GM13976 (cell line): ENCODE data around the gene FMO1.
"Not testable (repeated sequence)": the region's sequence is repeated elsewhere in the genome, so short reads cannot be mapped to it uniquely, and the experiment has no call there.

Source experiments
- DNase-seq: peaks from one replicate; pipeline ENCODE4 v3.0.0; 2012; ENCODE audit warnings: low spot score
- CTCF ChIP-seq: IDR thresholded peaks from 2 replicates; pipeline ENCODE4 v1.5.1; 2012; ENCODE audit warnings: borderline replicate concordance, mild to moderate bottlenecking; ENCODE audit not compliant: insufficient read depth; ENCODE audit errors: extremely low read depth, missing control alignments, control extremely low read depth
- in situ Hi-C: fragments of 300-500 bp; cut with MboI; formaldehyde crosslinking; loops from one replicate; pipeline ENCODE4 v1.12.0; 2022; ENCODE audit warnings: low sequenced_read_pairs, mixed read lengths, inconsistent platforms; ENCODE audit not compliant: unreplicated experiment

FMO1 gene

GRCh38 chr1:171233183-171233582 is 15.1 kb upstream of the FMO1 start:
- no peak for DNase-seq
- TF ChIP-seq CTCF: no peak
- in situ Hi-C loops: no loop called here

GRCh38 chr1:171236231-171236630 is 12.1 kb upstream of the FMO1 start:
- DNase-seq, in situ Hi-C loops: not testable (repeated sequence)

GRCh38 chr1:171243878-171244277 is 4.4 kb upstream of the FMO1 start:
- in situ Hi-C loops: no loop called here
- TF ChIP-seq CTCF: no peak
- no peak for DNase-seq

- in situ Hi-C loops: no loop called here
- peak; percentile 52 for DNase-seq
- peak; percentile 58 for TF ChIP-seq CTCF
Observed at GRCh38 chr1:171245458-171246064, 2.7 kb upstream of the FMO1 start.

GRCh38 chr1:171247501-171247900 is 793 bp upstream of the FMO1 start:
- TF ChIP-seq CTCF: no peak
- no peak for DNase-seq

GRCh38 chr1:171248841-171249240 is 547 bp downstream of the FMO1 start:
- no peak for DNase-seq
- in situ Hi-C loops: no loop called here
- no peak for TF ChIP-seq CTCF

More at GRCh38 chr1:171247501-171247900, 793 bp upstream of the FMO1 start:
- in situ Hi-C loops: no loop called here

- in situ Hi-C loops: no loop called here
- DNase-seq: no peak
- TF ChIP-seq CTCF: no peak
Observed at GRCh38 chr1:171250263-171250662, 2.0 kb downstream of the FMO1 start.
